SH-SY5Y (cell line): ENCODE data around the gene CSNK1A1L.

Experiments used
- GATA2 ChIP-seq: IDR thresholded peaks from 2 replicates; pipeline ENCODE4 v1.6.1; 2011; ENCODE audit warnings: mild to moderate bottlenecking, low read depth, low read length
- GATA3 ChIP-seq: IDR thresholded peaks from 2 replicates; pipeline ENCODE4 v1.6.1; 2011; ENCODE audit warnings: low read depth, mild to moderate bottlenecking, low read length, moderate library complexity

DNA sequence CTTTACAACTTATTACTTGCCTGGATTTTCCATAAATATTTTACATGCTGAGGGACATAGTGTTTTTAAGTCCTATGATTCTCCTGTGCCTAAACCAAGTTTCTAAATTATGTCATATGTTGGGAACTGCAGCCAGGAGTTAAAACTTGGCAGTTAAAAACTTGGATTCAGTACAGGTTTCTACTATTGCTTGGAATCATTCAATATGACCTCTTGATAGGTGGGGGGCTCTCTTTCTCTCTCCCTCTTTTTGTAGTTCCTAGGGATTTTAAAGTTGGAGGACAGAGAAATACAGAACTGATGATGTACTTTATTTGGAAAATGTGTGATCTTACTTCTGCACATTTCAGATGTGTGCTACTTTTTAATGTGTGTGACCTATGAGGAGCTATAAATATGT is 4.7 kb downstream of the CSNK1A1L start:
- TF ChIP-seq GATA3 (no peak), GATA2 (no peak)
